CD4-positive, alpha-beta T cell treated with Interferon gamma for 1 hour (primary cell): Measurements from ENCODE around the gene ZGPAT.

Experiments
- DNase-seq: peaks from one replicate; pipeline ENCODE4 v3.0.0-alpha.2; 2020

The ZGPAT gene

GRCh38 chr20:63734111-63734945, 26.5 kb downstream of the ZGPAT start:
- DNase-seq: no peak

- DNase-seq: no peak
Observed at GRCh38 chr20:63734946-63735858, 27.4 kb downstream of the ZGPAT start.

- DNase-seq: peak; percentile 81
Observed at GRCh38 chr20:63735859-63736718, 28.2 kb downstream of the ZGPAT start, which contains the start of gene LIME1. TSS of gene LIME1 (plus strand) at chr20:63736664. CDS start at chr20:63737550, 886 bp downstream.

- peak; percentile 30 for DNase-seq
Observed at GRCh38 chr20:63736893-63737694, 29.3 kb downstream of the ZGPAT start.

GRCh38 chr20:63737695-63737944, 29.8 kb downstream of the ZGPAT start:
- DNase-seq: no peak

- no peak for DNase-seq
Observed at GRCh38 chr20:63737945-63738686, 30.3 kb downstream of the ZGPAT start.

- peak; percentile 24 for DNase-seq
Observed at GRCh38 chr20:63738687-63739129, 30.9 kb downstream of the ZGPAT start.

- peak; percentile 78 for DNase-seq
Observed at GRCh38 chr20:63739130-63740069, 31.6 kb downstream of the ZGPAT start, which contains the start of gene SLC2A4RG. TSS of gene SLC2A4RG (plus strand) at chr20:63739776. CDS start at chr20:63739913, 137 bp downstream.

GRCh38 chr20:63740070-63740626, 32.3 kb downstream of the ZGPAT start:
- peak; percentile 59 for DNase-seq

- DNase-seq: peak; percentile 40
Observed at GRCh38 chr20:63740627-63741353, 33.0 kb downstream of the ZGPAT start.

GRCh38 chr20:63741354-63741675, 33.5 kb downstream of the ZGPAT start:
- no peak for DNase-seq

GRCh38 chr20:63741676-63742380, 34.0 kb downstream of the ZGPAT start:
- DNase-seq: no peak

- DNase-seq: no peak
Observed at GRCh38 chr20:63742381-63743024, 34.7 kb downstream of the ZGPAT start.

- no peak for DNase-seq
Observed at GRCh38 chr20:63743210-63743970, 35.6 kb downstream of the ZGPAT start.

- no peak for DNase-seq
Observed at GRCh38 chr20:63744158-63744557, 36.3 kb downstream of the ZGPAT start.

GRCh38 chr20:63744574-63745423, 37.0 kb downstream of the ZGPAT start:
- no peak for DNase-seq
